HepG2 (cell line): Measurements from ENCODE around the gene RPL38. TPM values are rescaled to one million over a fixed set of nuclear protein-coding genes. Genes with fewer than 3 reads are reported as not detected.

Source experiments
- ATAC-seq: fragments of 200-7000 bp; cut with Tn5 transposase; 3 replicates; pipeline ENCODE4 v1.9.1; 2020; ENCODE audit warnings: mild to moderate bottlenecking, moderate library complexity
- BruUV-seq: library from RNA; stranded (reverse); fragments of 400-500 nt; replicated peaks from 2 replicates; lab custom pipeline; 2021; lab: Mats Ljungman, UMichigan
- CTCF ChIA-PET: fragments of 300-600 bp; formaldehyde crosslinking; extraction: SDS; loops from one replicate; lab custom pipeline; 2021; ENCODE audit warnings: low total read pairs, inconsistent platforms, low intra/inter-chr PET ratio; lab: Yijun Ruan, JAX
- POLR2A ChIA-PET: fragments of 350-600 bp; sonication (Branson Sonifier 250); formaldehyde crosslinking; loops from one replicate; lab custom pipeline; 2020; ENCODE audit warnings: antibody characterized with exemption, inconsistent platforms; lab: Yijun Ruan, JAX
- DNase-seq: peaks from one replicate; pipeline ENCODE4 v3.0.0-alpha.2; 2015; ENCODE audit warnings: low spot score
- FAIRE-seq: peaks from 3 replicates; lab custom pipeline; 2011; peaks lifted over from hg19 to GRCh38; lab: Jason Lieb, UNC
- H2AFZ ChIP-seq: one replicate; pipeline ENCODE4 v1.6.1; 2011; ENCODE audit warnings: low read length, inconsistent platforms
- H3K27ac ChIP-seq: fragments of 300-600 bp; 3 replicates; pipeline ENCODE4 v1.8.0; 2011; ENCODE audit warnings: mixed run types, mild to moderate bottlenecking, mixed read lengths, low read length, inconsistent platforms; ENCODE audit not compliant: insufficient read depth; ENCODE audit errors: extremely low read length
- H3K27me3 ChIP-seq, 2 experiments: fragments of 200-600 bp in 1 of 2; 2 replicates in 1 of 2; 3 replicates in 1 of 2; pipeline versions ENCODE4 v1.6.0 to v1.8.0; 2011; ENCODE audit warnings: low read length in 2 of 2, mild to moderate bottlenecking in 2 of 2, moderate library complexity in 2 of 2, inconsistent platforms in 1 of 2; ENCODE audit not compliant: insufficient read depth in 2 of 2, control insufficient read depth in 1 of 2
- H3K36me3 ChIP-seq, 2 experiments: fragments of 200-600 bp in 1 of 2; replicated peaks in 1 of 2; 2 replicates in 1 of 2; 3 replicates in 1 of 2; pipeline versions ENCODE4 v1.5.1 to v1.8.0; 2011; ENCODE audit warnings: low read length in 2 of 2, inconsistent platforms in 1 of 2; ENCODE audit not compliant: insufficient read depth in 2 of 2, control insufficient read depth in 1 of 2
- H3K4me1 ChIP-seq: 2 replicates; pipeline ENCODE4 v1.5.1; 2012; ENCODE audit warnings: low read length, inconsistent platforms; ENCODE audit not compliant: insufficient read depth
- H3K4me2 ChIP-seq: 2 replicates; pipeline ENCODE4 v1.6.0; 2011; ENCODE audit warnings: low read depth, low read length, inconsistent platforms
- H3K4me3 ChIP-seq, 3 experiments: fragments of 200-600 bp in 1 of 3; sonication (generic), shearing (Covaris generic) in 1 of 3; replicated peaks in 1 of 3; 2 replicates each; pipeline ENCODE4 v1.5.1; 2011 to 2016; ENCODE audit warnings: low read length in 3 of 3, inconsistent platforms in 2 of 3, low read depth in 2 of 3, mild to moderate bottlenecking in 2 of 3, control low read depth in 1 of 3, mixed read lengths in 1 of 3; ENCODE audit not compliant: insufficient read depth in 1 of 3
- H3K79me2 ChIP-seq: one replicate; pipeline ENCODE4 v1.6.1; 2011; ENCODE audit warnings: low read length, inconsistent platforms; ENCODE audit not compliant: insufficient read depth
- H3K9ac ChIP-seq: 2 replicates; pipeline ENCODE4 v1.6.0; 2011; ENCODE audit warnings: mild to moderate bottlenecking, low read depth, low read length, inconsistent platforms; ENCODE audit not compliant: insufficient read depth
- H3K9me3 ChIP-seq: 2 replicates; pipeline ENCODE4 v1.5.1; 2012; ENCODE audit warnings: mild to moderate bottlenecking, low read length
- H4K20me1 ChIP-seq: 2 replicates; pipeline ENCODE4 v1.6.0; 2011; ENCODE audit warnings: inconsistent platforms, mild to moderate bottlenecking, low read length, moderate library complexity; ENCODE audit not compliant: insufficient read depth
- ETV6 ChIP-seq: sonication (generic); formaldehyde crosslinking; conservative IDR thresholded peaks from 2 replicates; pipeline ENCODE4 v1.4.0; 2020; ENCODE audit warnings: missing genetic modification reagents
- HNRNPH1 ChIP-seq: fragments of 200-400 bp; formaldehyde crosslinking; optimal IDR thresholded peaks from 2 replicates; pipeline ENCODE3; 2017; ENCODE audit warnings: mild to moderate bottlenecking, low read depth, low read length
- HOMEZ ChIP-seq: IDR thresholded peaks from 2 replicates; pipeline ENCODE4 v1.6.1; 2016; ENCODE audit warnings: low read depth
- KDM5B ChIP-seq: sonication (generic); formaldehyde crosslinking; IDR thresholded peaks from 2 replicates; pipeline ENCODE4 v1.4.0; 2020; ENCODE audit warnings: missing genetic modification reagents, mild to moderate bottlenecking, borderline replicate concordance
- SIX4 ChIP-seq: sonication (generic); formaldehyde crosslinking; IDR thresholded peaks from 2 replicates; pipeline ENCODE4 v1.4.0; 2020; ENCODE audit warnings: missing genetic modification reagents
- SNRNP70 ChIP-seq: fragments of 200-400 bp; formaldehyde crosslinking; IDR thresholded peaks from 2 replicates; pipeline ENCODE4 v1.6.1; 2017; ENCODE audit warnings: mild to moderate bottlenecking, low read depth, low read length, moderate library complexity
- TCF7L2 ChIP-seq: IDR thresholded peaks from 2 replicates; pipeline ENCODE4 v1.6.1; 2011; ENCODE audit warnings: mild to moderate bottlenecking, low read depth, low read length, moderate library complexity
- ZHX1 ChIP-seq: sonication (generic); formaldehyde crosslinking; IDR thresholded peaks from 2 replicates; pipeline ENCODE4 v1.8.1; 2022; ENCODE audit warnings: low read depth, mild to moderate bottlenecking, missing genetic modification reagents
- ZNF383 ChIP-seq: sonication (generic); formaldehyde crosslinking; IDR thresholded peaks from 2 replicates; pipeline ENCODE4 v1.4.0; 2020; ENCODE audit warnings: missing genetic modification reagents, mild to moderate bottlenecking, borderline replicate concordance
- ZNF674 ChIP-seq: sonication (generic); formaldehyde crosslinking; IDR thresholded peaks from 2 replicates; pipeline ENCODE4 v1.5.0; 2020; ENCODE audit warnings: low read depth, mild to moderate bottlenecking, missing genetic modification reagents
- WGBS: methylation state at CpG from one replicate; pipeline ENCODE4 v1.1.6; 2017; ENCODE audit warnings: low lambda C conversion rate; 5-methylcytosine and 5-hydroxymethylcytosine counted together
- in situ Hi-C: cut with HindIII; loops from 2 replicates; pipeline ENCODE4 v1.10.0; 2017; ENCODE audit warnings: low pct_unique_long_range_greater_than_20kb; ENCODE audit not compliant: extremely low pct_ligation_motif_present
- intact Hi-C: fragments of 100-400 bp; cut with micrococcal nuclease; formaldehyde crosslinking; loops from one replicate; pipeline ENCODE4 v1.10.0; 2022; ENCODE audit not compliant: unreplicated experiment
- polyA plus RNA-seq, 8 experiments: library from polyadenylated mRNA; depleted of rRNA in 3 of 8; stranded (reverse) in 7 of 8; unstranded in 1 of 8; fragments of >200 nt; fragmentation: Illumina TruSeq in 4 of 8; extraction: Trizol in 4 of 8; gene quantifications; 2 replicates each; pipeline versions ENCODE4 v1.2.1 to v1.2.3, GENCODE V29; 2011 to 2016; ENCODE audit warnings: low read depth in 4 of 8, missing spikeins in 1 of 8, mixed read lengths in 1 of 8; ENCODE audit not compliant: insufficient read depth in 1 of 8
- total RNA-seq, 5 experiments: library from RNA; depleted of rRNA; stranded (reverse); fragments of >200 nt; fragmentation: Illumina TruSeq; extraction: Trizol; gene quantifications; 2 replicates each; pipeline ENCODE4 v1.2.3, GENCODE V29; 2016; ENCODE audit warnings: low read depth in 1 of 5

RPL38 gene
- total and polyA plus RNA-seq, 2 of the 13 experiments (the other 11 are each of a cell fraction or from before 2014, with no cell fraction given) = 2,370 to 2,372 TPM

GRCh38 chr17:74230896-74231295 lies 27.4 kb downstream of the RPL38 start:
- Histone ChIP-seq H3K36me3 (no peaks in the 10 kb centered on the region), H3K79me2 (no peaks in the 10 kb centered on the region), H3K4me2 (no peak overlapping the region), H3K27me3 (peaks cover 3 to 4% of the 10 kb centered on the region in 2 experiments; a peak in 2 of 5 replicates), H3K27ac (no peak overlapping the region), H4K20me1 (no peaks in the 10 kb centered on the region), H3K9me3 (no peaks in the 10 kb centered on the region), H3K9ac (no peak overlapping the region), H2AFZ (no peak overlapping the region), H3K4me1 (0 out of 2 replicates have a peak, but pooled peaks cover 10% of the 10 kb centered on the region), H3K4me3 (no peak overlapping the region)
- in situ Hi-C loops = no loop called here
- no TSS peak for BruUV-seq
- TF ChIP-seq HNRNPH1 (no peak), HOMEZ (no peak), KDM5B (CRISPR knock-in tag) (no peak), SIX4 (CRISPR knock-in tag) (no peak), TCF7L2 (no peak), ZHX1 (CRISPR knock-in tag) (no peak), ZNF674 (CRISPR knock-in tag) (no peak), ETV6 (CRISPR knock-in tag) (no peak), SNRNP70 (no peak), ZNF383 (no peak)
- DNase-seq (no peak), ATAC-seq (no peak), FAIRE-seq (no peak)
- POLR2A ChIA-PET = no interaction called here
- intact Hi-C loops = no loop called here
- CTCF ChIA-PET = no interaction called here
- WGBS = 76% methylated on average over 9 of the region's 16 CpGs
